SJCRH30 (cell line): ENCODE data around the gene MROH7. TPM values are rescaled to one million over a fixed set of nuclear protein-coding genes. Genes with fewer than 3 reads are reported as not detected.

Experiments
- DNase-seq, 2 experiments: peaks; one replicate each; pipeline ENCODE4 v3.0.0-alpha.2; 2015 to 2020
- H3K27ac ChIP-seq: fragments of 250-450 bp; sonication (Bioruptor Pico); 2 replicates; pipeline ENCODE4 v1.5.1; 2020; ENCODE audit warnings: mild to moderate bottlenecking, moderate library complexity
- H3K27me3 ChIP-seq: fragments of 250-450 bp; sonication (Bioruptor Pico); 2 replicates; pipeline ENCODE4 v1.5.1; 2020; ENCODE audit warnings: mild to moderate bottlenecking, moderate library complexity
- H3K36me3 ChIP-seq: fragments of 250-450 bp; sonication (Bioruptor Pico); 2 replicates; pipeline ENCODE4 v1.5.1; 2020; ENCODE audit warnings: mild to moderate bottlenecking, moderate library complexity
- H3K4me1 ChIP-seq: fragments of 250-450 bp; sonication (Bioruptor Pico); 2 replicates; pipeline ENCODE4 v1.5.1; 2020; ENCODE audit warnings: mild to moderate bottlenecking, moderate library complexity
- H3K4me3 ChIP-seq: fragments of 250-450 bp; sonication (Bioruptor Pico); 2 replicates; pipeline ENCODE4 v1.5.1; 2020; ENCODE audit warnings: mild to moderate bottlenecking, moderate library complexity
- H3K9me3 ChIP-seq: fragments of 250-450 bp; sonication (Bioruptor Pico); replicated peaks from 2 replicates; pipeline ENCODE4 v1.5.1; 2020; ENCODE audit warnings: mild to moderate bottlenecking, moderate library complexity
- total RNA-seq: library from RNA; depleted of rRNA; stranded (reverse); fragments of >200 nt; shearing (Covaris generic); gene quantifications from 2 replicates; pipeline ENCODE4 v1.2.3, GENCODE V29; 2014

The MROH7 gene
- total RNA-seq, 1 experiment from 2014 or later: not detected

DNA sequence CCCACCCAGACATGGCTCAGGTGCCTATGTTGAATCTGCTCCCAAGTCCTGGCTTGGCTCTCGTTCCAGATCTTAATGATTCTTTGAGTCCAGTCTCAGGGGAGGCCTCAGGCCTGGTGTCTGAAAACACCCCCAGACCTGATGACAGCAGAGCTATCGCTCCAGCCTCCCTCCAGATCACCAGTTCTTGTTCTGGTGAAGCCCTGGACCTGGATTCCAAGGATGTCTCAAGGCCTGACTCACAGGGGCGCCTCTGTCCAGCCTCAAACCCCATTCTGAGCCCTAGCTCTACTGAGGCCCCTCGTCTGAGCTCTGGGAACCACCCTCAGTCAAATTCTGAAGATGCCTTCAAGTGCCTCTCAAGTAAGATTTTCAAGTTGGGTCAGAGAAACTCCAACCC, 11.4 kb downstream of the MROH7 start:
- H3K27me3 ChIP-seq: no peaks in the 10 kb centered on the region
- DNase-seq: no peak
- no peaks in the 10 kb centered on the region for H3K4me1 ChIP-seq
- no peaks in the 10 kb centered on the region for H3K36me3 ChIP-seq
- H3K4me3 ChIP-seq: no peak overlapping the region
- peaks cover 2% of the 10 kb centered on the region; the same call in 1 of the 2 replicates for H3K9me3 ChIP-seq
- no peak overlapping the region for H3K27ac ChIP-seq

DNA sequence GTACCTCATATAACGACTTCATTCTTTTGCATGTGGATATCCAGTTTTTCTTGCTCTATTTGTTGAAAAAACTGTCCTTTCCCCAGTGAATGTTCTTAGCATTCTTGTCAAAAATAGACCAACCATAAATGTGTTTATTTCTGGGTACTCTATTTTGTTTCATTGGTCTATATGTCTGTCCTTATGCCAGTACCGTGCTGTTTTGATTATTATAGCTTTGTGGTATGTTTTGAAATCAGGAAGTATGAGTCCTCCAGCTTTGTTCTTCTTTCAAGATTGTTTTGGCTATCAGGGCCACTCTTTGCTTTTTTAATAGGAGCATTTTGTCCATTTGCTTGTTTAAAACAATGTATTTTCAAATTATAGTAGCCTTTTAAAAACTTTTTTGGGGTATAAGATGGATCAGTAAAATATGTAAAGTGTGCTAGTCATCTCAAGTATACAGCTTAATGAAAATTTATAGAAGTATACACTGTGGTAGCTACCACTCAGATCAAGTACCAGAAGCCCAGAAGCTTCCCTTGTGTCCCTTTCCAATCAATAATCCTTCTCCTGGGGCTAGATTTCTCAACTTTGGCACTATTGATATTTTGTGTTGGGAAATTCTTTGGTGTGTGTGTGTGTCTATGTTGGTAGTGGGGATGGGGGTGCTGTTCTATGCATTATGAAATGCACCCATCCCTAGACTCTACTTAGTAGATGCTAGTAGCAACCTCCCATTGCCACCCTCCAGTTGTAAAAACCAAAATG, 16.8 kb downstream of the MROH7 start:
- no peak for DNase-seq
- H3K27me3 ChIP-seq: no peaks in the 10 kb centered on the region
- H3K9me3 ChIP-seq: peaks cover 5% of the 10 kb centered on the region; the same call in 1 of the 2 replicates
- no peak overlapping the region for H3K4me3 ChIP-seq
- H3K4me1 ChIP-seq: no peaks in the 10 kb centered on the region
- H3K27ac ChIP-seq: no peak overlapping the region
- no peaks in the 10 kb centered on the region for H3K36me3 ChIP-seq

DNA sequence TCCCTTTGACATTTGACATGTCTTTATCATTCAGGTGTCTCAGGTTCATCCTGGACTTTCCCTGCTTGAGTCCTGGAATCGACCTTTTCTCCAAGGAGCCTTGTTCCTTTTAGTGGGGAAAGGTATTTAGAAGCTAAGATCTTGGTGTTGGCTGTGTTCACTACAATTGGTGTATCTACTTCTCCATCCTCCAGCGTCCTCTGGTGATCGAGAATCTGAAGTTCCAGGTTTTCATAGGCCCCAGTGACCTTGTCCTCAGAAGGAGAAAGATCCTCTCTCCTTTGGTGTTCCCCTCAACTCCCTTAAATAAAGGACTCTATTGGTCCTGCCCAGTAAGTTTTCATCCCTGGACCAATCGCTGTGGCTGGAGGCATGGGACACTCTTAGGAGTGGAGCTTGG, 22.1 kb downstream of the MROH7 start:
- no peak overlapping the region for H3K4me3 ChIP-seq
- no peaks in the 10 kb centered on the region for H3K36me3 ChIP-seq
- H3K9me3 ChIP-seq: 0 out of 2 replicates have a peak, but pooled peaks cover under 1% of the 10 kb centered on the region
- no peak overlapping the region for H3K27ac ChIP-seq
- no peak for DNase-seq
- no peaks in the 10 kb centered on the region for H3K27me3 ChIP-seq
- H3K4me1 ChIP-seq: no peaks in the 10 kb centered on the region

DNA sequence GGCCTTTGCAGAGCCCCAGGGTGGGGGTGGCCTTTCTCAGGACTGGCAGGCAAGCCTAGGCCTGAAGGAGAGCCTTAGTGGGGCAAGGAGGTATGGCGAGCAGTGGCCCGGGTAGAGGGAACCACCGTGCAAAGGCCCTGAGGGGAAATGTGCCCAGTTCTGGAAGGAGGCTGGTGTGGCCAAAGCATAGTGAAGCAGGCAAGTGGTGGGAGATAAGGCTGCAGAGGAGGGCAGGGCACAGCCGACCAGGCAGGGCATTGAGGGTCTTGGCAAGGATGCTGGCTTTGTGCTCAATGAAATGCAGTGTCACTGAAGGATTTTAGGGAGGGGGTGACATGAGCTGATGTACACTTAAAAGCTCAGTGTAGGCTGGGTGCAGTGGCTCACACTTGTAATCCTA, 22.8 kb downstream of the MROH7 start:
- no peaks in the 10 kb centered on the region for H3K9me3 ChIP-seq
- H3K4me3 ChIP-seq: no peak overlapping the region
- no peak for DNase-seq
- no peak overlapping the region for H3K27ac ChIP-seq
- H3K4me1 ChIP-seq: no peaks in the 10 kb centered on the region
- H3K27me3 ChIP-seq: no peaks in the 10 kb centered on the region
- H3K36me3 ChIP-seq: no peaks in the 10 kb centered on the region

DNA sequence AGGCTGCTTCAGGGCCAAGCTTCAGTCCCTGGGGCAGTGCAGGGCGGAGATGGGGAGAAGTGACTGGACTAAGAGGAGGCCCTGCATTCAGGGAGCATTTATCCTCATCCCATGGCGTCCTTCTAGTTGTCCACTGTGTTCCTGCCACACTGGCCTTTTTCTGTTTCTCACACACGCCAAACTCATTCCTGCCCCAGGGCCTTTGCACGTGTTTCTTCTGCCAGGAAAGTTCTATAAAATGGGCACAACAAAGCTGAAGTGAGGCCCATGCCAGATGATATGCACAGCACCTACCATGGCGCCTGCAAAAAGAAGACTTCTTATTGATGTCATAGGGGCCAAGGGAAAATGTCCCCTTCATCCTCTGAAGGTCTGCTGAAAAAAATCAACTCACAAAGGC, 24.3 kb downstream of the MROH7 start:
- DNase-seq: no peak
- H3K27ac ChIP-seq: no peak overlapping the region

GRCh38 chr1:54666333-54666732, 24.7 kb downstream of the MROH7 start:
- no peaks in the 10 kb centered on the region for H3K27me3 ChIP-seq
- no peak overlapping the region for H3K4me3 ChIP-seq
- no peak overlapping the region for H3K27ac ChIP-seq
- no peaks in the 10 kb centered on the region for H3K4me1 ChIP-seq
- DNase-seq: no peak
- no peaks in the 10 kb centered on the region for H3K9me3 ChIP-seq
- H3K36me3 ChIP-seq: no peaks in the 10 kb centered on the region

More for the DNA sequence above, 24.3 kb downstream of the MROH7 start:
- no peaks in the 10 kb centered on the region for H3K36me3 ChIP-seq
- H3K4me1 ChIP-seq: no peaks in the 10 kb centered on the region
- H3K4me3 ChIP-seq: no peak overlapping the region
- H3K9me3 ChIP-seq: no peaks in the 10 kb centered on the region
- no peaks in the 10 kb centered on the region for H3K27me3 ChIP-seq

DNA sequence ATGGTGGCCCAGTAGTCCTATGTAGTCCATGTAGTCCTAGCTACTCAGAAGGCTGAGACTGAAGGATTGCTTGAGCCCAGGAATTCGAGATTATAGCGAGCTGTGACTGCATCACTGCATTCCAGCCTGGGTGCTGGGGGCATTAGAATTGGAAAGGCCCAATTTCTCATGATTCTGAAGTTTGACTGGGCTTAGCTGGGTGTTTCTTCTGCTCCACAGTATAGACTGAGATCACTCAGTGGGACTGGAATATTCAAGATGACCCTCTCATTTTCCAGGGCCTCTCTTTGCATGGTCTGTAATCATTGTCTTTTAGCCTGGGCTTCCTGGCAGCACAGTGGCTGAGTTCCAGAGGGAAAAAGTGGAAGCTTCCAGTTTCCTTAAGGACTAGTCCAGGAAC, 26.2 kb downstream of the MROH7 start:
- H3K36me3 ChIP-seq: no peaks in the 10 kb centered on the region
- H3K4me1 ChIP-seq: no peaks in the 10 kb centered on the region
- no peak overlapping the region for H3K4me3 ChIP-seq
- H3K9me3 ChIP-seq: no peaks in the 10 kb centered on the region
- H3K27me3 ChIP-seq: no peaks in the 10 kb centered on the region
- H3K27ac ChIP-seq: no peak overlapping the region
- DNase-seq: no peak

DNA sequence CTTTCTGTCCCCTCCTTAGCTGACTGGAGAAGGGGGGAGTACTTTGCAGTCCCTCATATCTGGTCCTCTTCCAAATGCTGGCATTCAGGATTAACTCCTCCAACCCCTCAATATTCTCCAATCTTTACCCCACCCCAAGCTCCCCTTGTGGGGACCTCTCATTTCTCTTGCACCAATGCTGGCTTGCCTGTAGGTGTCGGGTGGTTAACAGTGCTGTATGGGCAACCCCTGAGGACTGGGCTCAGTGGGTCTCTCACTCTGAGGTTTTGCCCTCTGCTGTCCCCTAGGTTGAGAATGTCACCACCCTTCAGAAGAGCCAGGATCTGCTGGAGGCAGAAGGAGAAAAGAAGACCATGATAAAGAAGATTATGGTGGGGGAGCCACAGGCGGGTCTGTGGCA, 27.0 kb downstream of the MROH7 start:
- Histone ChIP-seq H3K27ac (no peak overlapping the region), H3K27me3 (no peaks in the 10 kb centered on the region), H3K4me3 (no peak overlapping the region), H3K36me3 (no peaks in the 10 kb centered on the region), H3K4me1 (no peaks in the 10 kb centered on the region), H3K9me3 (no peaks in the 10 kb centered on the region)
- no peak for DNase-seq

- Histone ChIP-seq H3K27me3 (0 out of 2 replicates have a peak, but pooled peaks cover 2% of the 10 kb centered on the region), H3K4me3 (no peak overlapping the region), H3K4me1 (no peaks in the 10 kb centered on the region), H3K36me3 (no peaks in the 10 kb centered on the region), H3K9me3 (no peaks in the 10 kb centered on the region), H3K27ac (no peak overlapping the region)
- peak; percentile 63 to 78 for DNase-seq
Measured at GRCh38 chr1:54671985-54672608, 30.5 kb downstream of the MROH7 start.

DNA sequence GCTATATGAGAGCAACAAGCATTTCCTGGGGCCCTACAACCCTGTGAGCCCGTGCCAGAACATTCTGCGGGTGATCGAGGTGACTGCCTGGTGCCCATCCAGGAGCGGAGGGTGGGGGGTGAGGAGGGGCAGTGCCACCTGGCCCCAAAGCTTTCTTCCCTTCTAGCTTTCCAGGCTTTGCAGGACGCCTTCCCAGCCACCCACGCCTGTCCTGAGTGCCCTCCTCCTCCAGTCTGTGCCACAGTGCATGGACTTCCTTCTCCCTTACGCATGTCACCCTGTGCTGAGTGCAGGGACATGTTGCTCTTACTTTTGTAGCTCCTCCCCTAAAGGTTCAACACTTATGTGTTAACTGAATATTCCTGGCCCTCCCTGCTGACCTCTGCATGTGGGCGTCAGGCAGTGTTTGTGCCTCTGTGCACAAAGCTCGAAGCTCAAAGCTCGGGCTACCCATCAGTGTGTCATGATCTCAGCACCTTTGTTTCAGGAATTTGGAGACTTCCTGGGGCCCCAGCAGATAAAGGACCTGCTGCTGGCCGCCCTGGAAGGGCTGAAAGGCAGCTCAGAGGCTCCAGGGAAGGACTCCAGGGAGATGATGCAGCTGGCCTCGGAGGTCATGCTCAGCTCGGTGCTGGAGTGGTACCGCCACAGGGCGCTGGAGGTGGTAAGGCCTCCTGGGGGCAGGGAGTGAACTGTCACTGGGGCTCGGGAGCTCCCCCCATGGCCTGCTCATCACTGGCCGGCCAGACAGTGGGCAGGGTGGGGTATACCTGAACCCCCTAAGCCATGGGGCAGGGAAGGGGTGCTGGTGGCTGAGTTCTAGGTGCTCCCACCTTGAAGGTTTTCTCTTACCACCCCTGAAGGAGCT, 37.4 kb downstream of the MROH7 start:
- no peak for DNase-seq
- no peak overlapping the region for H3K27ac ChIP-seq
- no peaks in the 10 kb centered on the region for H3K9me3 ChIP-seq
- peaks cover 40% of the 10 kb centered on the region for H3K27me3 ChIP-seq
- no peaks in the 10 kb centered on the region for H3K36me3 ChIP-seq
- H3K4me3 ChIP-seq: no peak overlapping the region
- H3K4me1 ChIP-seq: no peaks in the 10 kb centered on the region

DNA sequence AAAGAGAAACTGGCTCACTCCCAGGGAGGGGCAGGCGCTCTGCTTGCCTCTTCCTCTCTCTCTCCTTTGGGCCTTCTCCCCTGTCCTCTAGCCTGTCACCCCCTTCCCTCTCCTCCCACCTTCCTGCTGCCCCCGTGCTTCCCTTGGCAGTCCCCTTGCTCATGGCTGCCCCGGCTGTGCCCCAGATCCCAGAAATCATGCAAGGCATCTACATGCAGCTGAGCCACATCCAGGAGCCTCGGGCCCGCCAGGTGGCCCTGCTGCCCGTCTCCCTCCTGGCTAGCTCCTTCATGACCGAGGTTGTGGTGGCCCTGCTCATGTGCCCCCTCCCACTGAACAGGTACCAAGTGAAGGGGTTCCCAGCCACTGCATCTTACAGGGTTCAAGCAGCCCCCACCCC, 38.1 kb downstream of the MROH7 start:
- Histone ChIP-seq H3K36me3 (no peaks in the 10 kb centered on the region), H3K9me3 (no peaks in the 10 kb centered on the region), H3K4me1 (no peaks in the 10 kb centered on the region), H3K27ac (no peak overlapping the region), H3K4me3 (no peak overlapping the region), H3K27me3 (peaks cover 40% of the 10 kb centered on the region)
- no peak for DNase-seq

- H3K27me3 ChIP-seq: peaks cover 40% of the 10 kb centered on the region
- no peak overlapping the region for H3K4me3 ChIP-seq
- H3K4me1 ChIP-seq: no peaks in the 10 kb centered on the region
- H3K36me3 ChIP-seq: no peaks in the 10 kb centered on the region
- H3K9me3 ChIP-seq: no peaks in the 10 kb centered on the region
- peak in 1 of 2 experiments; percentile 22 for DNase-seq
- H3K27ac ChIP-seq: no peak overlapping the region
Measured at GRCh38 chr1:54680387-54680786, 38.8 kb downstream of the MROH7 start.

GRCh38 chr1:54681358-54681757, 39.8 kb downstream of the MROH7 start:
- H3K4me3 ChIP-seq: no peak overlapping the region
- H3K27ac ChIP-seq: no peak overlapping the region
- H3K9me3 ChIP-seq: no peaks in the 10 kb centered on the region
- H3K36me3 ChIP-seq: no peaks in the 10 kb centered on the region
- H3K4me1 ChIP-seq: no peaks in the 10 kb centered on the region
- H3K27me3 ChIP-seq: peaks cover 40% of the 10 kb centered on the region
- DNase-seq: no peak

- Histone ChIP-seq H3K4me1 (no peaks in the 10 kb centered on the region), H3K36me3 (no peaks in the 10 kb centered on the region), H3K27ac (no peak overlapping the region), H3K4me3 (no peak overlapping the region), H3K9me3 (no peaks in the 10 kb centered on the region), H3K27me3 (peaks cover 29% of the 10 kb centered on the region)
- no peak for DNase-seq
Measured at GRCh38 chr1:54683453-54683852, 41.9 kb downstream of the MROH7 start.

- H3K27ac ChIP-seq: no peak overlapping the region
- no peaks in the 10 kb centered on the region for H3K36me3 ChIP-seq
- H3K4me3 ChIP-seq: no peak overlapping the region
- H3K9me3 ChIP-seq: no peaks in the 10 kb centered on the region
- no peak for DNase-seq
- H3K4me1 ChIP-seq: no peaks in the 10 kb centered on the region
- H3K27me3 ChIP-seq: peaks cover 19% of the 10 kb centered on the region; the same call in 1 of the 2 replicates
Measured at GRCh38 chr1:54685335-54685905, 43.8 kb downstream of the MROH7 start.
